SU-DHL-6 (cell line): Measurements from ENCODE around the gene CT47B1.
"Not testable (repeated sequence)": the region's sequence is repeated elsewhere in the genome, so short reads cannot be mapped to it uniquely, and the experiment has no call there.

Source experiments
- H2AFZ ChIP-seq: fragments of 200-600 bp; sonication (generic); 2 replicates; pipeline ENCODE4 v1.6.1; 2014; ENCODE audit warnings: low read depth, mild to moderate bottlenecking, moderate library complexity, mixed read lengths, antibody characterized with exemption, low read length; ENCODE audit not compliant: severe bottlenecking
- H3F3A ChIP-seq: fragments of 200-600 bp; shearing (Covaris generic); 2 replicates; pipeline ENCODE4 v1.6.0; 2016; ENCODE audit warnings: antibody characterized with exemption, mild to moderate bottlenecking; ENCODE audit not compliant: insufficient read depth
- H3K27ac ChIP-seq: fragments of 200-600 bp; sonication (generic); 2 replicates; pipeline ENCODE4 v1.5.1; 2016; ENCODE audit warnings: low read depth, mild to moderate bottlenecking, low read length, moderate library complexity, mixed read lengths
- H3K27me3 ChIP-seq: fragments of 200-600 bp; sonication (generic), shearing (Covaris generic); 2 replicates; pipeline ENCODE4 v1.6.0; 2014; ENCODE audit warnings: mild to moderate bottlenecking, low read length
- H3K36me3 ChIP-seq: fragments of 200-600 bp; sonication (generic); 2 replicates; pipeline ENCODE4 v1.6.1; 2014; ENCODE audit warnings: mild to moderate bottlenecking, low read length, mixed read lengths
- H3K4me2 ChIP-seq: fragments of 300-600, 200-600 bp; shearing (Covaris generic), sonication (generic); 2 replicates; pipeline ENCODE4 v1.6.0; 2014; ENCODE audit warnings: low read length, low read depth, mild to moderate bottlenecking; ENCODE audit not compliant: poor library complexity, severe bottlenecking
- H3K4me3 ChIP-seq: fragments of 200-600 bp; sonication (generic); 2 replicates; pipeline ENCODE4 v1.5.1; 2014; ENCODE audit warnings: antibody characterized with exemption, low read length, mild to moderate bottlenecking, mixed read lengths; ENCODE audit not compliant: insufficient read depth, poor library complexity, severe bottlenecking
- H3K79me2 ChIP-seq: fragments of 200-600 bp; sonication (generic); 2 replicates; pipeline ENCODE4 v1.6.1; 2014; ENCODE audit warnings: mild to moderate bottlenecking, low read length, moderate library complexity; ENCODE audit not compliant: insufficient read depth
- H3K9ac ChIP-seq: fragments of 200-600 bp; sonication (generic); 2 replicates; pipeline ENCODE4 v1.7.0; 2014; ENCODE audit warnings: mild to moderate bottlenecking, low read length
- H3K9me2 ChIP-seq: fragments of 200-600 bp; sonication (generic); replicated peaks from 2 replicates; pipeline ENCODE4 v1.6.1; 2014; ENCODE audit warnings: low read length; ENCODE audit not compliant: insufficient read depth
- H3K9me3 ChIP-seq: fragments of 200-600 bp; sonication (generic); 2 replicates; pipeline ENCODE4 v1.6.1; 2014; ENCODE audit warnings: low read length, mixed read lengths; ENCODE audit not compliant: insufficient read depth
- H4K20me1 ChIP-seq: fragments of 200-600 bp; sonication (generic); 2 replicates; pipeline ENCODE4 v1.6.1; 2014; ENCODE audit warnings: low read depth, mild to moderate bottlenecking, antibody characterized with exemption, low read length, moderate library complexity, mixed read lengths
- EZH2phosphoT487 ChIP-seq: fragments of 200-600 bp; sonication (generic), shearing (Covaris generic); conservative IDR thresholded peaks from 2 replicates; pipeline ENCODE4 v1.6.1; 2018; ENCODE audit warnings: mild to moderate bottlenecking, antibody characterized with exemption, low read length, moderate library complexity, mixed read lengths
- TF ChIP-seq, protein P1 (sequence below): fragments of 200-600 bp; sonication (generic); IDR thresholded peaks from one replicate; pipeline ENCODE4 v1.5.1; 2017; ENCODE audit warnings: antibody characterized with exemption, mild to moderate bottlenecking, low read length, moderate library complexity; ENCODE audit not compliant: insufficient read depth, poor library complexity, severe bottlenecking

CT47B1 gene

GRCh38 chrX:120839491-120839890, 36.2 kb downstream of the CT47B1 start:
- H3K36me3 ChIP-seq, result no peaks in the 10 kb centered on the region
- H3F3A ChIP-seq, result no peaks in the 10 kb centered on the region
- no peak overlapping the region for H3K9ac ChIP-seq
- H3K27ac ChIP-seq, result no peak overlapping the region
- H4K20me1 ChIP-seq, result no peaks in the 10 kb centered on the region
- H3K9me2 ChIP-seq, result no peaks in the 10 kb centered on the region
- H2AFZ ChIP-seq, result no peak overlapping the region
- H3K4me3 ChIP-seq, result no peak overlapping the region
- TF ChIP-seq EZH2phosphoT487, result no peak
- TF ChIP-seq, protein P1, sequence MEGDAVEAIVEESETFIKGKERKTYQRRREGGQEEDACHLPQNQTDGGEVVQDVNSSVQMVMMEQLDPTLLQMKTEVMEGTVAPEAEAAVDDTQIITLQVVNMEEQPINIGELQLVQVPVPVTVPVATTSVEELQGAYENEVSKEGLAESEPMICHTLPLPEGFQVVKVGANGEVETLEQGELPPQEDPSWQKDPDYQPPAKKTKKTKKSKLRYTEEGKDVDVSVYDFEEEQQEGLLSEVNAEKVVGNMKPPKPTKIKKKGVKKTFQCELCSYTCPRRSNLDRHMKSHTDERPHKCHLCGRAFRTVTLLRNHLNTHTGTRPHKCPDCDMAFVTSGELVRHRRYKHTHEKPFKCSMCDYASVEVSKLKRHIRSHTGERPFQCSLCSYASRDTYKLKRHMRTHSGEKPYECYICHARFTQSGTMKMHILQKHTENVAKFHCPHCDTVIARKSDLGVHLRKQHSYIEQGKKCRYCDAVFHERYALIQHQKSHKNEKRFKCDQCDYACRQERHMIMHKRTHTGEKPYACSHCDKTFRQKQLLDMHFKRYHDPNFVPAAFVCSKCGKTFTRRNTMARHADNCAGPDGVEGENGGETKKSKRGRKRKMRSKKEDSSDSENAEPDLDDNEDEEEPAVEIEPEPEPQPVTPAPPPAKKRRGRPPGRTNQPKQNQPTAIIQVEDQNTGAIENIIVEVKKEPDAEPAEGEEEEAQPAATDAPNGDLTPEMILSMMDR, result no peak
- no peaks in the 10 kb centered on the region for H3K9me3 ChIP-seq
- H3K4me2 ChIP-seq, result no peak overlapping the region
- H3K27me3 ChIP-seq, result no peaks in the 10 kb centered on the region
- no peaks in the 10 kb centered on the region for H3K79me2 ChIP-seq

DNA sequence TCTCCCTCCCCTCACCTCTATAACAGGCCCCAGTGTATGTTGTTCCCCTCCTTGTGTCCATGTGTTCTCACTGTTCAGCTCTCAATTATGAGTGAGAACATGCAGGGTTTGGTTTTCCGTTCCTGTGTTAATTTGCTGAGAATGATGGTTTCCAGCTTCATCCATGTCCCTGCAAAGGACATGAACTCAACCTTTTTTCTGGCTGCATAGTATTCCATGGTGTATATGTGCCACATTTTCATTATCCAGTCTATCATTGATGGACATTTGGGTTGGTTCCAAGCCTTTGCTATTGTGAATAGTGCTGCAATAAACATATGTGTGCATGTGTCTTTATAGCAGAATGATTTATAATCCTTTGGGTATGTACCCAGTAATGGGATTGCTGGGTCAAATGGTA, 48.5 kb downstream of the CT47B1 start:
- H3K4me3 ChIP-seq, H3K36me3 ChIP-seq, H3K4me2 ChIP-seq, H3K9me3 ChIP-seq, H3K79me2 ChIP-seq, H3K27me3 ChIP-seq, H3K27ac ChIP-seq, H2AFZ ChIP-seq, H3K9me2 ChIP-seq, H3K9ac ChIP-seq, H4K20me1 ChIP-seq, H3F3A ChIP-seq: not testable (repeated sequence)

GRCh38 chrX:120825146-120825545, 50.5 kb downstream of the CT47B1 start:
- Histone ChIP-seq H3K27ac (no peak overlapping the region), H3K4me2 (no peak overlapping the region), H3K79me2 (no peaks in the 10 kb centered on the region), H3F3A (no peaks in the 10 kb centered on the region), H3K27me3 (no peaks in the 10 kb centered on the region), H3K36me3 (no peaks in the 10 kb centered on the region), H3K9me3 (no peaks in the 10 kb centered on the region), H4K20me1 (no peaks in the 10 kb centered on the region), H2AFZ (no peak overlapping the region), H3K9me2 (no peaks in the 10 kb centered on the region), H3K4me3 (no peak overlapping the region), H3K9ac (no peak overlapping the region)
- TF ChIP-seq, protein P1, result no peak
- no peak for TF ChIP-seq EZH2phosphoT487

DNA sequence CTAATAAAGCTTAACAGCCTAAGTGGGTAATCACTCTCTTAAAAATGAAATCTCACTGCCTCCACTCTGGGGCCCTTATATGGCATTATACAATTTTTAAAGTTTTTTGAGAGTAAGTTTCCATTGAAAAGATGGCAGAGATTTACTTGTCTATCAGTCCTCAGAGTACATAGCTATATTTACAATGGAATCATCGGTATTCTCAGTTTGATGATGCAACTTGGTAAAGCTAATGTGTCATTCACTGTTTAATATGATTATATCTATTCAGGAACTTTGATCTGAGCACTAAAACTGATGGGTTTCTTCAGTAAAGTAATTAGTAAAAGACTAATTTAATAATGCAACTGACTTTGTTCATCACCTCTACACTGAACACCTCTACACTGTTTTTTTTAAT, 51.6 kb downstream of the CT47B1 start:
- Histone ChIP-seq H3F3A (no peaks in the 10 kb centered on the region), H3K36me3 (no peaks in the 10 kb centered on the region), H3K79me2 (no peaks in the 10 kb centered on the region), H2AFZ (no peak overlapping the region), H3K27me3 (no peaks in the 10 kb centered on the region), H3K4me3 (no peak overlapping the region), H3K9me3 (no peaks in the 10 kb centered on the region), H3K9ac (no peak overlapping the region), H4K20me1 (no peaks in the 10 kb centered on the region), H3K27ac (no peak overlapping the region), H3K9me2 (no peaks in the 10 kb centered on the region), H3K4me2 (no peak overlapping the region)
- no peak for TF ChIP-seq EZH2phosphoT487
- TF ChIP-seq, protein P1, result no peak
